ENCODE measurements around the gene SEMA4G. TPM values are rescaled to one million over a fixed set of nuclear protein-coding genes. Genes with fewer than 3 reads are reported as not detected.

SEMA4G gene
- total RNA-seq, 1 experiment from 2014 or later: not detected

- H3K27me3 Mint-ChIP-seq (ENCODE audit: insufficient read depth, unreplicated experiment): no peaks in the 10 kb centered on the region
- no peak overlapping the region for H3K4me3 Mint-ChIP-seq (ENCODE audit: unreplicated experiment)
- DNase-seq (ENCODE audit: unreplicated experiment): no peak
- no peak for TF ChIP-seq CTCF (IDR thresholded peaks at IDR 0.05; ENCODE audit: unreplicated experiment)
- no TSS peak for BruUV-seq (replicated peaks)
- no peak overlapping the region for H3K27ac Mint-ChIP-seq (ENCODE audit: low read depth, unreplicated experiment)
- H3K4me1 Mint-ChIP-seq (ENCODE audit: insufficient read depth, unreplicated experiment): no peaks in the 10 kb centered on the region
- POLR2A ChIA-PET: no interaction called here
- CTCF ChIA-PET: interaction anchor here (0.6 kb wide), 1 partner anchor 28 kb away, joined by 4 read pairs; no protein-coding TSS in a partner anchor
- intact Hi-C loops (cut with micrococcal nuclease): no loop called here
- H3K9me3 Mint-ChIP-seq (ENCODE audit: unreplicated experiment): no peaks in the 10 kb centered on the region
- peaks cover 58% of the 10 kb centered on the region for H3K36me3 Mint-ChIP-seq (ENCODE audit: insufficient read depth, unreplicated experiment)
These were observed 6.8 kb upstream of the SEMA4G start for GRCh38 chr10:100962351-100963080.

GRCh38 chr10:100963826-100964225 lies 5.5 kb upstream of the SEMA4G start:
- H3K4me3 Mint-ChIP-seq (ENCODE audit: unreplicated experiment): no peak overlapping the region
- no peaks in the 10 kb centered on the region for H3K9me3 Mint-ChIP-seq (ENCODE audit: unreplicated experiment)
- TF ChIP-seq CTCF (IDR thresholded peaks at IDR 0.05; ENCODE audit: unreplicated experiment): no peak
- intact Hi-C loops (cut with micrococcal nuclease): no loop called here
- CTCF ChIA-PET: interaction anchor here (0.5 kb wide), 1 partner anchor 8 kb away, joined by 3 read pairs; no protein-coding TSS in a partner anchor
- no peak overlapping the region for H3K27ac Mint-ChIP-seq (ENCODE audit: low read depth, unreplicated experiment)
- no peaks in the 10 kb centered on the region for H3K27me3 Mint-ChIP-seq (ENCODE audit: insufficient read depth, unreplicated experiment)
- DNase-seq (ENCODE audit: unreplicated experiment): no peak
- no peaks in the 10 kb centered on the region for H3K4me1 Mint-ChIP-seq (ENCODE audit: insufficient read depth, unreplicated experiment)
- BruUV-seq (replicated peaks): no TSS peak
- POLR2A ChIA-PET: no interaction called here
- H3K36me3 Mint-ChIP-seq (ENCODE audit: insufficient read depth, unreplicated experiment): peaks cover 45% of the 10 kb centered on the region

GRCh38 chr10:100965820-100966219 lies 3.5 kb upstream of the SEMA4G start:
- Mint-ChIP-seq H3K27me3 (ENCODE audit: insufficient read depth, unreplicated experiment) (no peaks in the 10 kb centered on the region), H3K4me3 (ENCODE audit: unreplicated experiment) (no peak overlapping the region), H3K9me3 (ENCODE audit: unreplicated experiment) (no peaks in the 10 kb centered on the region), H3K27ac (ENCODE audit: low read depth, unreplicated experiment) (no peak overlapping the region), H3K4me1 (ENCODE audit: insufficient read depth, unreplicated experiment) (no peaks in the 10 kb centered on the region), H3K36me3 (ENCODE audit: insufficient read depth, unreplicated experiment) (peaks cover 27% of the 10 kb centered on the region)
- intact Hi-C loops (cut with micrococcal nuclease): no loop called here
- DNase-seq (ENCODE audit: unreplicated experiment): no peak
- POLR2A ChIA-PET: interaction anchor here (0.6 to 0.7 kb wide), 2 partner anchors 21 to 45 kb away, joined by 3 to 4 read pairs; partner anchors contain the start of genes MRPL43 and TWNK
- CTCF ChIA-PET: interaction anchor here (0.6 to 1.4 kb wide), 4 partner anchors 31 to 103 kb away, joined by 3 to 8 read pairs (median 3); no protein-coding TSS in a partner anchor
- no peak for TF ChIP-seq CTCF (IDR thresholded peaks at IDR 0.05; ENCODE audit: unreplicated experiment)
- BruUV-seq (replicated peaks): no TSS peak

GRCh38 chr10:100966887-100967286 lies 2.4 kb upstream of the SEMA4G start:
- no peak for TF ChIP-seq CTCF (IDR thresholded peaks at IDR 0.05; ENCODE audit: unreplicated experiment)
- POLR2A ChIA-PET: interaction anchor here (0.8 to 0.9 kb wide), 2 partner anchors 10 to 16 kb away, joined by 3 to 4 read pairs; no protein-coding TSS in a partner anchor
- intact Hi-C loops (cut with micrococcal nuclease): no loop called here
- Mint-ChIP-seq H3K4me3 (ENCODE audit: unreplicated experiment) (no peak overlapping the region), H3K4me1 (ENCODE audit: insufficient read depth, unreplicated experiment) (no peaks in the 10 kb centered on the region), H3K27me3 (ENCODE audit: insufficient read depth, unreplicated experiment) (no peaks in the 10 kb centered on the region), H3K36me3 (ENCODE audit: insufficient read depth, unreplicated experiment) (peaks cover 26% of the 10 kb centered on the region), H3K27ac (ENCODE audit: low read depth, unreplicated experiment) (no peak overlapping the region), H3K9me3 (ENCODE audit: unreplicated experiment) (no peaks in the 10 kb centered on the region)
- BruUV-seq (replicated peaks): no TSS peak
- CTCF ChIA-PET: interaction anchor here (0.6 to 1.5 kb wide), 5 partner anchors 31 to 452 kb away, joined by 3 to 8 read pairs (median 4); no protein-coding TSS in a partner anchor
- DNase-seq (ENCODE audit: unreplicated experiment): no peak
